ENCODE measurements around the gene FAIM2.

Gene FAIM2

DNA sequence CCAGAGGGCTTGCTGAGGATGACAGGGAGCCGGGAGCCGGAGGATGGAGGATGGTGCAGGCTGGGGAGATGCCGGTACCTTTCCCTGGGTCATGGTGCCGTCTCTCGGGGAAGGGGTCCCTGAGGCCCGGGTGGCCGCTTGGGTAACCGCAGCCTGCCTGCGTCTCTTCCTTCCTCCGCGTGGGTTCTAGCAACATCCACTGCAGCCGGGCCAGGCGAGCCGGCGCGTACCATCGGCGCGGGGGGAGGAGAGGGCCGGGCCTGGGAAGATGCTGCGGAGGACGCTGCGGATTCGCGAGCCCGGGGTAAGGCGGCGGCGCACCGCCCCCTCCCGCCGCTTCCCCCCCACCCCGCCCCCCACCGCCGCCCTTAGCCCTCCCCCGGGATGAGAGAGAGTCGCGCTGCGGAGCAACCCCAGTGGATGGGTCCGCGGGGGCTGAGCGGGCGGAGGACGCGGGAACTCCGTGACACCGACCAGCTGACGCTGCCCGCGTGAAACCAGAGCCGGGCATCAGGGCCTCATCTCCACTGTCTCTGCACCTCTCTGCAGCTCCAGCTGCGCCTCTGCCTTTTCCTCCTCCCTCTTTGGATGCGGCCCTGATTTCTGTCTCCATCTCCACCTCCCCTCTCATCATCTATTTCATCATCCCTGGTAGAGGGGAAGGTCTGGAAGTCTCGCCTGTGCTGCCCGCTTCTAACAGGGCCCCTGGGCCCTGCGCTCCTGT lies at the start of gene FAIM2:
Gene FAIM2 (minus strand): TSS at position 201 of the 724 bp plus-strand sequence. CDS start 108 bp downstream, at position 93.
- DNase-seq (ENCODE audit: low read depth, low spot score), result no peak
- H3K27ac ChIP-seq, result no peak within 1 kb of the TSS

DNA sequence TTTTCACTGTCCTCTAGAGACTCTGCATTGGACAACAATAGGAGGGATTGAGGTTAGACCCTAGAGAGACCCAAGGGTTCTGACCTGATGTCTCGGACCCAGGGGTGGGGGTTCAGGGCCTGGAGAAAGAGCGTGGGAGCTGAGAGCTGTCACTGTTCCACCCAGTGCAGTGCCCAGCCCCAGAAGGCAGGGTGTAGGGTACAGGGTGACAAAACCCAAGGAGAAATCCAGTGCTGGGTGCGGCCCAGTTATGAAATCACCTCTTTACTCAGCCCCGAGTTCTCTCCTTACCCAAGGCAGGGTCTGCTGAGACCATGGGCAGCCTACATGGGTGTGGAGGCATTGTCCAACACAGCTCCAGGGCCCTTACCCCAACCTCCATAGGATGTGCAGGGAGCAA lies 49.5 kb upstream of the FAIM2 start:
- no peak overlapping the region for H3K27ac ChIP-seq
- no peak for DNase-seq (ENCODE audit: low read depth, low spot score)

DNA sequence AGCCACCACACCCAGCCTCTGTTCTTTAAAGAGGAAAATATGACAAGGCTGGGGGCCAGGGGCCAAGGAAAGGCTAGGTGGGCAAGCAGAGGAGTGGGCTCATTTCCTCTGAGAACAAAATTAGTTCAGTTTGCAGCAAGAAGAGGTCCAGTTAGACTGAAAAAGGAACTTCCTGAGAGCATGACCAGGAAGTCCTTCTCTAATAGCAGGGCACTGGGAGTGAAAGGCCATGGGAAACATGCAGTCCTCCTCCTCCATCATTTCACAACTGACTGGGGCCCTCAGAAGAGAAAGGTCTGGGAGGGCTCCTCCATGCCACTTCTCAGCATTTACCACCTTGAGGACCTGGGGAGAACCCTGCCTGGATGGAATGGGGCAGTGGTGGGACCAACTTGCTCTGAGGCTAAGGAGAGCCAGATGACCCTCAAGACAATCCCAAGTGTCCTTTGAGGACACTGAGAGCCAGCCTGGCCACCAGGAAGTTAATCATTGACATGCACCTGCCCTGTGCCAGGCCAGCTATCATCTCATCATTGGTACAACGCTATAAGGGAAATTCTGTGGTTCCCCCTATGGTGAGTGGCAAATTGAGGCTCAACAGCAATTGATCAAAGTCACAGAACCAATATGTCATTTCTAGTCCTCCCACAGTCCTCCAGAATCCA lies 48.8 kb upstream of the FAIM2 start:
- no peak for DNase-seq (ENCODE audit: low read depth, low spot score)
- H3K27ac ChIP-seq, result no peak overlapping the region

DNA sequence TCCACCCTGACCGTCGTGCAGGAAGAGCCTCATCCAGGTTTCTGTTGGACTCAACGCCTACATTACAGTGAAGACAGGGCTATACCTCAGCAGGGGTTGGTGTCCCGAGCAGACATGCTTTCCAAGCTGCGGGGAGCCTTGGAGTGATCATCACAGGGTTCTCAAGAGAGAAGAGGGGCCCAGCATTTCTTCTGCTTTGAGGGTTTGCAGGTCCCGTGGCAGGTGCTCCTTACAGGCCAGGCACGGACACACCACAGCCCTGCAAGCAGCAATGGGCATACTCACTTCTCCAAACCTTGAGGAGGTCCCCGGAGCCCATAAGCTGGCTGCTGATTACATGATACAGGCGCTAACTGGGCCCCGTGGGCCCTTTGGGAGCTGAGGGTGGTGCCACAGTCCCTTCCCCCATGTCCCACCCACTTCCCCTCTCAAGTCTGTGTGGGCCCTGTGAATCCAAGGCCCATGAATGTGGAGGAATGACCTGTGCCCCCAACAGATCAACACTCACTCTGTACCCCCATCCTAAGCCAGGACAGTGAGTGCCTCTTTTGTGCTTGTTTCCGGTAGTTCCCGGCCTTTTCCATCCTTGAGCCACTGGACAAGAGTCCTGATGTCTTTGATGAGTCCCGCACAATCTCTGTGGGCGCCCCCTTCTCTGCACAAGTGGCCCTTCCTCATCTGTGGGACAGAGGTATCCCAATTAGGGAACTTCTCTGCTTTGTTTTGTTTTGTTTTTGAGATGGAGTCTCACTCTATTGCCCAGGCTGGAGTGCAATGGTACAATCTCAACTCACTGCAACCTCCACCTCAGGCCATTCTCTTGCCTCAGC lies 47.9 kb upstream of the FAIM2 start:
- H3K27ac ChIP-seq, result no peak overlapping the region
- DNase-seq (ENCODE audit: low read depth, low spot score), result no peak

DNA sequence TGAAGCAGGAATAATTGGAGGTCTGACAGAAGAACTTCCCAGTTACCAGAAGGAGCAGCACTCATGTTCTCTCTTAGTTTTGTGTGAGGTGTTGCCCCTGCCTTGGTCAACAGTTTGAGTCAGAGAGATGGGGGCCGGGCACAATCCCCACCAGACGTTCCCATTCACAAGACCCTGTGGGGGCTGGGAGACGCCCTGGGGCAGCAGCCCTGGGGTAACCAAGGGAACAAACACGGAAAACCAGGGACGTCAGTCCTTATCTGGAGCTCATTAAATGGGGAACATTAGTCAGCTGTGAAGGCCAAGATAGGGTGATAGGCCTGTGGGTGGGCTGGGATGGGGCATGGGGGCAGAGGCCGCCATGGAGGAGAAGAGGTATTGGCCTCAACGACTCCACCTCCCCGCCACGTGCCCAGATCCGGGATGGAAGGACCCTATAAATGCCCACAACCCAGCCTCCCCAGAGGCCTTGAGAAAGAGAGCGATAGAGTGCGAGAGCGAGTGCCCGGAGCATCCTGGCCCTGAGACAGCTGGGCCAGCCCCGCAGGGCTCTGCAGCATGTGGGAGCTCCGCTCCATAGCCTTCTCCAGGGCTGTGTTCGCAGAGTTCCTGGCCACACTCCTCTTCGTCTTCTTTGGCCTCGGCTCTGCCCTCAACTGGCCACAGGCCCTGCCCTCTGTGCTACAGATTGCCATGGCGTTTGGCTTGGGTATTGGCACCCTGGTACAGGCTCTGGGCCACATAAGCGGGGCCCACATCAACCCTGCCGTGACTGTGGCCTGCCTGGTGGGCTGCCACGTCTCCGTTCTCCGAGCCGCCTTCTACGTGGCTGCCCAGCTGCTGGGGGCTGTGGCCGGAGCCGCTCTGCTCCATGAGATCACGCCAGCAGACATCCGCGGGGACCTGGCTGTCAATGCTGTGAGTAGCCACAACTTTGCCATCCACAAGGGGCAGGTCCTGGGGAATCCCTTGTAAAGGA lies 46.9 kb upstream of the FAIM2 start, which contains the start of gene AQP2:
Gene AQP2 (plus strand): TSS at position 465 of the 979 bp plus-strand sequence. CDS start 94 bp downstream, at position 559.
- DNase-seq (ENCODE audit: low read depth, low spot score), result no peak
- H3K27ac ChIP-seq, result no peak within 1 kb of the TSS

DNA sequence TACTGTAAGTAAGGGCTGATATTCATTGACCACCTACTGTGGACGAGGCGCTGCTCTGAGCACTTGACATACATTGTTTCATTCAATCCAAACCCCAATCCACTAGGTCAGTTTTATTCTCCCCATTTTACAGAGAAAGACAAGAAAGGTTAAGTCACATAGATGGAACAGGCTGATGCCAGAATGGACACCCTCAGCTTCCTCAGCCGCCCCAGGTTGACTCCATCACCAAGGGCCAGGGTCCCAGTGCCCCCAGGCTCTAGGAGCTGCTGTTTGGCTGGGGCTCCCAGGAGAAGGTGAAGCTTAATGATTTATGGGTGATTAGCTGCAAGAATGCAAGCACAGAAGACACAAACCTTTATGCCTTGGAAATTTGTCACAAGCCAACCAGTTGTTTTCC lies 46.2 kb upstream of the FAIM2 start:
- H3K27ac ChIP-seq, result no peak overlapping the region
- DNase-seq (ENCODE audit: low read depth, low spot score), result no peak

DNA sequence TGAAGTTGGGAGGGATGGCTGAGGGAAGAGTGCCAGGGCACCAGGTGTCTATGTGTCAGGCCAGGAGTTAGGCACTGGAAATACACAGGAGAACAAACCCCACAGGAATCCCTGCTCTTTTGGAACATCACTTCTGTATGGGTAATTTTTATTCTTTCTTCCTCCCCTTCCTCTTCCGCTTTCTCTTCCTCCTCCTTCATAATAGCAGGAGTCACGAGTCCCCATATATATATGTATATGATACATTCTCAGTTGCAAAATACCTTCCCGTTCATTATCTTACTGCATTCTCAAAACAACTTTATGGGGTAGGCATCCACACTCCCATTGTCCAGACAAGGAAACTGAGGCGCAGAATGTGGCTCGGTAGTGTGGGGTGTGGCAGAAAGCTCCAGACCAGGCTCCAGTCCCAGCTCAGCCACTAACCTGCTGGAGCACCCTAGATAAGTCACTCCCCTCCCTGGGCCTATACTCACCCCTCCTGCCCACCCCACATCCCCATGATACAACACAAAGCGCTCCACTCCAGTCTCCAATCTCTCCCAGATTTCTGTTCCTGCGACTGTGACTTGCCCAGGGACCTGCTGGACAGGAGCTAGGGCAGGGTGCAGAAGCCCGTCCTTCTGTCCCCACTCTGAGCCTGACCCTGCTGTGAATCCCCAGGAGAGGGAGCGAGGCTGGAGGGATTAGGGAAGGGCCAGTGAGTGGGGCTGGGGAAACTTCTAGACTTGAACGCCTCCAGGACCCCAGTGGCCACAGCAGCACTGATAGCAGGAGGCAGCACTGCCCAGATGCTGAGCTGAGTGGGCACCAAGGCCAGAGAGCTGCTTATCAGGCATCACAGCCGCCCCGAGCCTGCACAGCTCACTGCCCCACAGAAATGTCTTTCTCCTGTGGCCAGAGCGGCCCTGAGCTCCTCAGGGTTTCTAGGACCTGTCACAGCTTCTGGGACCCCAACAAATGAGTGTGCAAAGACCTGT lies 45.5 kb upstream of the FAIM2 start:
- no peak for DNase-seq (ENCODE audit: low read depth, low spot score)
- H3K27ac ChIP-seq, result no peak overlapping the region

DNA sequence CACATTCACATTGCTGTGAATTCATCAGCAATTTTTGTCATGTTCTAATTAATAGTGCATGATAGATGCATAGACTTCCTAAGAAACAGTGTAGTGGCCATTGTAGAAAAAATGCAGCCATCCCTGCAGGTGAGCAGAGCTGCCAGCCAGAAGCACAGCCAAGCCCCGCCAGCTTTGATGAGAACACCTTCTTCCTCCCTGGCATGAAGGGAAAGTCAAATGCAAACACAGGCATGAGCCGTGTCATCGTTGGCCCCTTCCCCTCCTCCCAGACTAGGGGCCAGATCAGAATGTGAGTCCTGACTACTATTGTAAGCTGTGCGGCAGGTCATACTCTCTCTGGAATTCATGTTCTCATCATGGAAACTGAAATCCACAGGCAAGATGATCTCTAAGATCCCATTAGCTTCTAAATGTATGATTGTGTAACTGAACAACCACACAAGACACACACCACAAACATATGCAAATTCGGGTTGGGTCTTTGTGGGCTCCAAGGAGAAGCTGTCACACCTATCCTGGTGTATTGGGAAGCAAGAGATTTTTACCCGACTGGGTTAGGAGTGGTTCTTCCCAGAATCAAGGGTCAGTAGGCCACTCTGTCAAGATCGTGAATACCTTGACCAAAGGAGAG lies 44.0 kb upstream of the FAIM2 start:
- no peak overlapping the region for H3K27ac ChIP-seq
- DNase-seq (ENCODE audit: low read depth, low spot score), result no peak

DNA sequence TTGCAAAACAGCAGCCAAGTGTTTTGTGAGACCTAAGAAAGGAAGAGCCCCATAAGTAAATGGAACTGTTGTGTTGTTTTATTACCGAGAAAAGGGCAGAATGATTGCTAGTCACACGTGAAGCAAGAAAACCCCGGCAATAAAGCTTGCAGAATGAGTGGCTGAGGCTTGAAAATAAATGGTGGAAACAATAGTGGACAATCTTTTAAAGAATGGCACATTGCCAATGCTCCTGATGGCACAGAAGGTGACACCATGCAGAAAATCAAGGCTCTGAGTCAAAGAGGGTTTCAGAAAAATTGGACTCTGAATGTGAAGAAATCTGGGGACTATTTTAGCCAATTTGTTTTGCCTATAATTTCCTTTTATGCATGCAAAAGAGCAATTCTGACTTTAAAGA lies 42.8 kb upstream of the FAIM2 start:
- H3K27ac ChIP-seq, result no peak overlapping the region
- no peak for DNase-seq (ENCODE audit: low read depth, low spot score)

DNA sequence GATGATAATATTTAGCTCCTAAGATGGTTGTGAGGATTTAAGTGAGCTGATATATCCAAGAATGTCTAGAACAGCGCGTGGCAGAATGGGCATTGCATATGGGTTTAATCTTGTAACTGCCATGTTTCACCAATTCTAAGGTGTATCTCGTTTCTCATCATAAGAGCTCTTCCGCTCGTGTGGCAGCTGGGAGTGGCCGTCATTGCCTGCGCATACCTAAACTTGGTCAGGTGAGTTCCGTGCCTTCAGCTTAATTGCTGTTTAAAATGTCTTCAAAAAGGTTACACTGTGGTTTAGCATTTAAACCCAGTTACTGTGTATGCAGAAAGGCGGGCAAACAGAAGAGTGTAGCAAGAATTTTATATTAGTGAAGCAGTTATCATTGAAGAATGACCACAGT lies 42.4 kb upstream of the FAIM2 start:
- H3K27ac ChIP-seq, result no peak overlapping the region
- no peak for DNase-seq (ENCODE audit: low read depth, low spot score)

DNA sequence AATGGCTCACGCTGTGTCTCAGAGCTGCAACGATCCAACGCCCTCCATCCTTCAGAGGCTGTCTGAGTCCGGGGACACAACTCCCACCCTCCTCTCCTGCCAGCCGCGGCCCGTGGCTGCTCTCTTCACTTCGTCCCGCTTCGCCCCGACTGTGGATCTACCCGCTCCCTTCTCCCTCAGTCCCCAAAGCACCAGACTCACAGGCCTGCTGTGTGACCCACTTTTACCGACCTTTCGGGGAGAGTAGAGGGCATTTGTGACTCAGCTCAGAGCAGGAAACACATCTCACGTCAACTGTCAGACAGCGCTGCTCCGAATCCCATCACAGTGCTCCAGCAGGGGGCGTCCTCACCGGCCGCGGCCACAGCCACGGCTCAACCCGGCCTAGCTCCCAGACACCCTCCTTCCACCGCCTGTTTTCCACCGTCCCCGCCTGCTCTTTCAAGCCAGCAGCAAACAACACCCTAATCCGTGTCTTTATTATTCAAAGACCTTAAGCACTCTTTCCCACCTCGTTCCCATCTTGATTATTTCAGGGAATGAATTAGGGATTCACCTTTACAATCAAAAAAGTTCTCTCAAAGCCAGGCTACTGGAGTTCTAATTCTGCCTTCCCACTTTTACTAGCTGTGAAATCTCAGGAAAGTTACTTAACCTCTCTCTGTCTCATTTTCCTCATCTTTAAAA lies 41.8 kb upstream of the FAIM2 start:
- H3K27ac ChIP-seq, result no peak overlapping the region
- DNase-seq (ENCODE audit: low read depth, low spot score), result no peak

DNA sequence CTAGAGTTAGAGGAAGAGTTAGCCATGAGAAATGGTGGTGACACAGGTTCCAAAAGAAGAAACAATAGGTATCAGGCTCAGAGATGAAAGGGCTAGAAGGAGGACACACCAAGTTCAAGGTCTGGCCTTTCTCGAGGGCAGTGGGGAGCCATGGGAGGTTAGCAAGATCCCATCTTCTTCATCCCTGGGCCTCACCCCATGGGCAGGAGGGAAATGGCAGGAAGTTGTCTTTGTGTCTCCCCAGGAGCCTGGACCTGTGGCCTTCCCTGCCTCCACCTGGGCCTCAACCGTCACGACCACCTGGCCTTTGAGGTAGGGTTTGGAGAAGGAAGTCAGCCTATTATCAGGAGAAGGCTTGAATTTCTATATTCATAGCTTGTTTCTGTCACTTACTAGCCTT lies 41.0 kb upstream of the FAIM2 start:
- no peak for DNase-seq (ENCODE audit: low read depth, low spot score)
- no peak overlapping the region for H3K27ac ChIP-seq

DNA sequence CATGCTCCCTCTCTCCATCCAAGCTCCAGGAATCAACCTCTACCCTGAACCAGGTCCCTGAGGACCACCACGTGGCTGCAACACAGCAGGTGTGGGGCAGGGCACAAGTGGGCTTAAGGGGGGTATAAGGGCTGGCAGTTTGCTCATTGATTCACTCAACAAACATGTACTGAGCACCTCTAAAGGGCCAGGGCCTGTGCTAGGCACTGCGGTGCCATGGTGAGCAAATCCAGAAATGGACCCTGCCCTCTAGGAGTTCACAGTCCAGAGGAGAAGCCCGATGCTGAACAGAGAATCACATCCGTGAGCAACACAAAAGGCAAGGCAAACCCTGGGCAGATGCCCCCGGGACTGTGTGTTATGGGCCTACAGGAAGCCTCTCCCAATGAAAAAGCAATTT lies 40.3 kb upstream of the FAIM2 start:
- DNase-seq (ENCODE audit: low read depth, low spot score), result no peak
- no peak overlapping the region for H3K27ac ChIP-seq

DNA sequence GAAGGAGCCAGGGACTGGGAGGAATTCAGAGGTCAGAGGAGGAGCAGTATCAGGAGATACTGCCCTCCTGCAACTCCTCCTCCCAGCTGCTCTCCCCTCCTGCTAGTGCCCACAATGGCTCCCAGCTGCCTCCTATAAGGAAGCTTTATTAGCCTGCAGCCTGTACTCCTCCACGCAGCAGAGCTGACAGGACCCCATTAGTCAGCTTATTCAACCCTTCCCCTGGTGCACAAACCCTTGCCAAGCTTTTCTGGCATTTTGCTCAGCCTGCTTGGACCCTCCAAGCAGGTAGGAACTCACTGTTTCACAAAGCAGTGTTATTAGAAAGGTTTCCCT lies 39.9 kb upstream of the FAIM2 start:
- H3K27ac ChIP-seq, result no peak overlapping the region

DNA sequence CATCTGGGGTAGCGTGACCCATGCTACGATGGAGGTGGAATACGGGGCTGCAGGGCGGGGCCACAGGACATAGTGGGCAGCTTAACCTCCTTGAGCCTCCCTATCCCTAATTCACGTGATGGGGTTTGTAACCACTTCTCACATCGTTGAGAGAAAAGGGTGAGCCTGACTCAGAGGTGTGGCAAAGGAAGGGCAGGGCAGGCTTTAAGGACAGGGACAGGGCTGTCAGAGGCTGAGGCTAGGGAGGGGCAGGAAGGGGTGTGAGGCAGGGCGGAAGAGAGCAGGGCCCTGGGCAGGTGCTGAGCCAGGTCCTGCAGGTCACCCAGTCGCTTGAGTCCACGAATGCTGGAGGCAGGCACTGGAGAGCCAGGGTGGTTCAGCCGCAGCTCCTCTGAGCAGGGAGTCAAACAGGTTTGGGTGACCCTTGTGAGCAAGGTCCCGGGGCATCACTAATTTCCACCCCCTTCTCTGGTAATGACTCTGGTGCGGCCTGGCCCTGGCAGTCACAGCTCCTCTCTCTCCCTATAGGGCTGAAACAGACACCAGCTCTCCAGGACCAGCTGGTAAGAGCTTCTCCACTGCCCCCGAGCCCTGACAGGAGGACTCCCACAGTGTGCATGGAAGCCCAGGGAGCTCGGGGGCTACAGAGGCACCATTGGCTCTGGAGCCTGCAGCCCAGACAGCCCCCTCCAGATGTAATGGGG lies 39.4 kb upstream of the FAIM2 start:
- no peak for DNase-seq (ENCODE audit: low read depth, low spot score)
- H3K27ac ChIP-seq, result no peak overlapping the region

More for the DNA sequence above, 39.9 kb upstream of the FAIM2 start:
- DNase-seq (ENCODE audit: low read depth, low spot score), result no peak

DNA sequence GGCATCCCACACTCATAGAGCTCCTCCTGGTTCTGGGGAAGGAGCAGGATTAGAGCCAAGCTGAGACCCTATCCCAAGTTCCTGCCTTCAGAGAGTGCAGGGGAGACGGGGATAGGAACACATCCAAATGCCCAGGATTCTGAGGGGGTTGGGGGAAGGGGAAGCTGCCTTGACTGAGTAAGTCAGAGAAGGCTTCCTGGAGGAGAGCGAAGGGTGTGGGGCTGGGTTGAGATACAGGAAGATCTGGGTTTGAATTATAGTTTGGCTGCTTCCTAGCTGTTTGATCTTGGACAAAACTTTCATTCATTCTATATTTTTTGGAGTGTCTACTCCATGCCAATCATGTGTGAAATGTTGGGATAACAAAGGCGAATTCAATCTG lies 38.8 kb upstream of the FAIM2 start:
- no peak overlapping the region for H3K27ac ChIP-seq
- no peak for DNase-seq (ENCODE audit: low read depth, low spot score)
